HepG2 (cell line): Measurements from ENCODE around the gene DIAPH3. TPM values are rescaled to one million over a fixed set of nuclear protein-coding genes. Genes with fewer than 3 reads are reported as not detected.

ENCODE experiments used
- ATAC-seq: fragments of 200-7000 bp; cut with Tn5 transposase; 3 replicates; pipeline ENCODE4 v1.9.1; 2020; ENCODE audit warnings: mild to moderate bottlenecking, moderate library complexity
- BruUV-seq: library from RNA; stranded (reverse); fragments of 400-500 nt; replicated peaks from 2 replicates; lab custom pipeline; 2021; lab: Mats Ljungman, UMichigan
- CTCF ChIA-PET: fragments of 300-600 bp; formaldehyde crosslinking; extraction: SDS; loops from one replicate; lab custom pipeline; 2021; ENCODE audit warnings: low total read pairs, inconsistent platforms, low intra/inter-chr PET ratio; lab: Yijun Ruan, JAX
- POLR2A ChIA-PET: fragments of 350-600 bp; sonication (Branson Sonifier 250); formaldehyde crosslinking; loops from one replicate; lab custom pipeline; 2020; ENCODE audit warnings: antibody characterized with exemption, inconsistent platforms; lab: Yijun Ruan, JAX
- DNase-seq: peaks from one replicate; pipeline ENCODE4 v3.0.0-alpha.2; 2015; ENCODE audit warnings: low spot score
- FAIRE-seq: peaks from 3 replicates; lab custom pipeline; 2011; peaks lifted over from hg19 to GRCh38; lab: Jason Lieb, UNC
- H2AFZ ChIP-seq: one replicate; pipeline ENCODE4 v1.6.1; 2011; ENCODE audit warnings: low read length, inconsistent platforms
- H3K27ac ChIP-seq: fragments of 300-600 bp; 3 replicates; pipeline ENCODE4 v1.8.0; 2011; ENCODE audit warnings: mixed run types, mild to moderate bottlenecking, mixed read lengths, low read length, inconsistent platforms; ENCODE audit not compliant: insufficient read depth; ENCODE audit errors: extremely low read length
- H3K27me3 ChIP-seq, 2 experiments: fragments of 200-600 bp in 1 of 2; 2 replicates in 1 of 2; 3 replicates in 1 of 2; pipeline versions ENCODE4 v1.6.0 to v1.8.0; 2011; ENCODE audit warnings: low read length in 2 of 2, mild to moderate bottlenecking in 2 of 2, moderate library complexity in 2 of 2, inconsistent platforms in 1 of 2; ENCODE audit not compliant: insufficient read depth in 2 of 2, control insufficient read depth in 1 of 2
- H3K36me3 ChIP-seq, 2 experiments: fragments of 200-600 bp in 1 of 2; replicated peaks in 1 of 2; 2 replicates in 1 of 2; 3 replicates in 1 of 2; pipeline versions ENCODE4 v1.5.1 to v1.8.0; 2011; ENCODE audit warnings: low read length in 2 of 2, inconsistent platforms in 1 of 2; ENCODE audit not compliant: insufficient read depth in 2 of 2, control insufficient read depth in 1 of 2
- H3K4me1 ChIP-seq: 2 replicates; pipeline ENCODE4 v1.5.1; 2012; ENCODE audit warnings: low read length, inconsistent platforms; ENCODE audit not compliant: insufficient read depth
- H3K4me2 ChIP-seq: 2 replicates; pipeline ENCODE4 v1.6.0; 2011; ENCODE audit warnings: low read depth, low read length, inconsistent platforms
- H3K4me3 ChIP-seq, 3 experiments: fragments of 200-600 bp in 1 of 3; sonication (generic), shearing (Covaris generic) in 1 of 3; replicated peaks in 1 of 3; 2 replicates each; pipeline ENCODE4 v1.5.1; 2011 to 2016; ENCODE audit warnings: low read length in 3 of 3, inconsistent platforms in 2 of 3, low read depth in 2 of 3, mild to moderate bottlenecking in 2 of 3, control low read depth in 1 of 3, mixed read lengths in 1 of 3; ENCODE audit not compliant: insufficient read depth in 1 of 3
- H3K79me2 ChIP-seq: one replicate; pipeline ENCODE4 v1.6.1; 2011; ENCODE audit warnings: low read length, inconsistent platforms; ENCODE audit not compliant: insufficient read depth
- H3K9ac ChIP-seq: 2 replicates; pipeline ENCODE4 v1.6.0; 2011; ENCODE audit warnings: mild to moderate bottlenecking, low read depth, low read length, inconsistent platforms; ENCODE audit not compliant: insufficient read depth
- H3K9me3 ChIP-seq: 2 replicates; pipeline ENCODE4 v1.5.1; 2012; ENCODE audit warnings: mild to moderate bottlenecking, low read length
- H4K20me1 ChIP-seq: 2 replicates; pipeline ENCODE4 v1.6.0; 2011; ENCODE audit warnings: inconsistent platforms, mild to moderate bottlenecking, low read length, moderate library complexity; ENCODE audit not compliant: insufficient read depth
- HNRNPK ChIP-seq: fragments of 200-400 bp; formaldehyde crosslinking; IDR thresholded peaks from 2 replicates; pipeline ENCODE4 v1.6.1; 2018; ENCODE audit warnings: low read length, low read depth, moderate library complexity, mild to moderate bottlenecking; ENCODE audit not compliant: poor library complexity, severe bottlenecking
- KDM5B ChIP-seq: sonication (generic); formaldehyde crosslinking; IDR thresholded peaks from 2 replicates; pipeline ENCODE4 v1.4.0; 2020; ENCODE audit warnings: missing genetic modification reagents, mild to moderate bottlenecking, borderline replicate concordance
- WIZ ChIP-seq: sonication (generic); formaldehyde crosslinking; IDR thresholded peaks from 2 replicates; pipeline ENCODE4 v1.5.1; 2020; ENCODE audit warnings: mild to moderate bottlenecking, missing genetic modification reagents
- ZNF331 ChIP-seq: sonication (generic); formaldehyde crosslinking; IDR thresholded peaks from 2 replicates; pipeline ENCODE4 v1.4.0; 2020; ENCODE audit warnings: missing genetic modification reagents
- ZNF672 ChIP-seq: sonication (generic); formaldehyde crosslinking; IDR thresholded peaks from 2 replicates; pipeline ENCODE4 v1.8.1; 2022; ENCODE audit warnings: missing genetic modification reagents
- ZNF768 ChIP-seq: sonication (generic); formaldehyde crosslinking; IDR thresholded peaks from 2 replicates; pipeline ENCODE4 v1.4.0; 2020; ENCODE audit warnings: missing genetic modification reagents
- WGBS: methylation state at CpG from one replicate; pipeline ENCODE4 v1.1.6; 2017; ENCODE audit warnings: low lambda C conversion rate; 5-methylcytosine and 5-hydroxymethylcytosine counted together
- in situ Hi-C: cut with HindIII; loops from 2 replicates; pipeline ENCODE4 v1.10.0; 2017; ENCODE audit warnings: low pct_unique_long_range_greater_than_20kb; ENCODE audit not compliant: extremely low pct_ligation_motif_present
- intact Hi-C: fragments of 100-400 bp; cut with micrococcal nuclease; formaldehyde crosslinking; loops from one replicate; pipeline ENCODE4 v1.10.0; 2022; ENCODE audit not compliant: unreplicated experiment
- polyA plus RNA-seq, 8 experiments: library from polyadenylated mRNA; depleted of rRNA in 3 of 8; stranded (reverse) in 7 of 8; unstranded in 1 of 8; fragments of >200 nt; fragmentation: Illumina TruSeq in 4 of 8; extraction: Trizol in 4 of 8; gene quantifications; 2 replicates each; pipeline versions ENCODE4 v1.2.1 to v1.2.3, GENCODE V29; 2011 to 2016; ENCODE audit warnings: low read depth in 4 of 8, missing spikeins in 1 of 8, mixed read lengths in 1 of 8; ENCODE audit not compliant: insufficient read depth in 1 of 8
- total RNA-seq, 5 experiments: library from RNA; depleted of rRNA; stranded (reverse); fragments of >200 nt; fragmentation: Illumina TruSeq; extraction: Trizol; gene quantifications; 2 replicates each; pipeline ENCODE4 v1.2.3, GENCODE V29; 2016; ENCODE audit warnings: low read depth in 1 of 5
- TF ChIP-seq, protein P1 (sequence below): sonication (generic); formaldehyde crosslinking; IDR thresholded peaks from 2 replicates; pipeline ENCODE4 v1.4.0; 2020; ENCODE audit warnings: mild to moderate bottlenecking, low read depth, missing genetic modification reagents
- TF ChIP-seq, protein P2 (sequence below), 2 experiments: fragments of 450-650 bp in 1 of 2; sonication (generic) in 1 of 2; formaldehyde crosslinking; IDR thresholded peaks; 2 replicates each; pipeline versions ENCODE4 v1.5.0 to v1.8.0; 2020 to 2022; ENCODE audit warnings: mild to moderate bottlenecking in 1 of 2, missing genetic modification reagents in 1 of 2

The DIAPH3 gene
- total and polyA plus RNA-seq, 2 of the 13 experiments (the other 11 are each of a cell fraction or from before 2014, with no cell fraction given), result 4.0 to 9.3 TPM

DNA sequence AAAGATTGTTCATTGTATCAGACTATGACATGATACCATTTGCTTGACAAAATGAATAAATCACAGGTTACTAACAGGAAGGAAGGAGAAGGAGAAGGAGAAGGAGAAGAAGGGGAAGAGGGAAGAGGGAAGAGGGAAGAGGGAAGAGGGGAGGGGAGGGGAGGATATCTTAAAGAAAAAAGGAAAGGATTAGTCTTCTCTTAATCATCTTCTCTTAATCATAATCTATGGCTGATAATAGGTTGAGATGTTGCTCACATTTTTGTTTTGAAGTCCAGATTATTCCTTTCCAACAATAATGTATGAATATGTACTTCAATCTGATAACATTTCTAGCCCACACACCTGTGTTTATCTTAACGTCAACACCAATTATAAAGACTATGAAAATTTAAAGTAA lies 25.1 kb downstream of the DIAPH3 start:
- BruUV-seq, result no TSS peak
- ChIA-PET CTCF (no interaction called here), POLR2A (no interaction called here)
- in situ Hi-C loops, result no loop called here
- no peaks in the 10 kb centered on the region for H4K20me1 ChIP-seq
- FAIRE-seq (no peak), ATAC-seq (no peak), DNase-seq (no peak)
- H3K4me3 ChIP-seq, result no peak overlapping the region
- TF ChIP-seq, protein P1, sequence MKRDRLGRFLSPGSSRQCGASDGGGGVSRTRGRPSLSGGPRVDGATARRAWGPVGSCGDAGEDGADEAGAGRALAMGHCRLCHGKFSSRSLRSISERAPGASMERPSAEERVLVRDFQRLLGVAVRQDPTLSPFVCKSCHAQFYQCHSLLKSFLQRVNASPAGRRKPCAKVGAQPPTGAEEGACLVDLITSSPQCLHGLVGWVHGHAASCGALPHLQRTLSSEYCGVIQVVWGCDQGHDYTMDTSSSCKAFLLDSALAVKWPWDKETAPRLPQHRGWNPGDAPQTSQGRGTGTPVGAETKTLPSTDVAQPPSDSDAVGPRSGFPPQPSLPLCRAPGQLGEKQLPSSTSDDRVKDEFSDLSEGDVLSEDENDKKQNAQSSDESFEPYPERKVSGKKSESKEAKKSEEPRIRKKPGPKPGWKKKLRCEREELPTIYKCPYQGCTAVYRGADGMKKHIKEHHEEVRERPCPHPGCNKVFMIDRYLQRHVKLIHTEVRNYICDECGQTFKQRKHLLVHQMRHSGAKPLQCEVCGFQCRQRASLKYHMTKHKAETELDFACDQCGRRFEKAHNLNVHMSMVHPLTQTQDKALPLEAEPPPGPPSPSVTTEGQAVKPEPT, result no peak
- peak; percentile 87 for TF ChIP-seq HNRNPK
- no peak for TF ChIP-seq ZNF672
- WGBS, result 94% methylated on average over 1 of the region's 1 CpG
- H3K79me2 ChIP-seq, result peaks cover 12% of the 10 kb centered on the region
- no peak overlapping the region for H3K4me2 ChIP-seq
- H3K9me3 ChIP-seq, result no peaks in the 10 kb centered on the region
- no peak overlapping the region for H2AFZ ChIP-seq
- H3K27me3 ChIP-seq, result no peaks in the 10 kb centered on the region
- 0 out of 5 replicates have a peak, but pooled peaks cover 0 to 1% of the 10 kb centered on the region in 2 experiments for H3K36me3 ChIP-seq
- H3K9ac ChIP-seq, result no peak overlapping the region
- intact Hi-C loops, result no loop called here
- H3K4me1 ChIP-seq, result no peaks in the 10 kb centered on the region
- H3K27ac ChIP-seq, result no peak overlapping the region

DNA sequence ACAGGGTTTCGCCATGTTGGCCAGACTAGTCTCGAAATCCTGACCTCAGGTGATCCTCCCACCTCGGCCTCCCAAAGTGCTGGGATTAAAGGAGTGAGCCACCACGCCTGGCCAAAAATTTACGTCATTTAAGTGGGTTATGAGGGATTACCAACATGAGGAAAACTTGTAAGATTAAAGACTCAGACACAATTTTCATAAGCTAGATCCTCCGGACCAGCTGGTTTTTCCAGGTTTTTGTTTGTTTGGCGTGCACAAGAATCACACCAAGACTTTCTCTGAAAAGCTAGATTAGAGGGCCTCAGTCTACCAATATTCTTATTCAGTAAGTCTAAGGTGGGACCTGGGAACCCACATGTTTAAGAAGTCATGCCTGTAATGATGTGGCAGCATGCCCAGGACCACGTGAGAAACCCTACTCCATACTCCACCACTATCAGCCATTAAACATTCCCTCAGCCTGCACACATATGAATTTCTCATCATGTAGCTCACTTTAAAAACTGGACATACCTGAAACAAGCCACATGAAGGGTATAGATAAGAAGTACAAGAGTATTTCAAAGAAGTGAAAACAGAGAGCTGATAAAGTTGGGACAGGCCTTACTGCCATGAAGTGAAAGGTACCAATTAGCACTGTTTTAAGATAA lies 25.7 kb downstream of the DIAPH3 start:
- peaks cover 12% of the 10 kb centered on the region for H3K79me2 ChIP-seq
- no peaks in the 10 kb centered on the region for H4K20me1 ChIP-seq
- TF ChIP-seq, protein P2, sequence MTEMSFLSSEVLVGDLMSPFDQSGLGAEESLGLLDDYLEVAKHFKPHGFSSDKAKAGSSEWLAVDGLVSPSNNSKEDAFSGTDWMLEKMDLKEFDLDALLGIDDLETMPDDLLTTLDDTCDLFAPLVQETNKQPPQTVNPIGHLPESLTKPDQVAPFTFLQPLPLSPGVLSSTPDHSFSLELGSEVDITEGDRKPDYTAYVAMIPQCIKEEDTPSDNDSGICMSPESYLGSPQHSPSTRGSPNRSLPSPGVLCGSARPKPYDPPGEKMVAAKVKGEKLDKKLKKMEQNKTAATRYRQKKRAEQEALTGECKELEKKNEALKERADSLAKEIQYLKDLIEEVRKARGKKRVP (CRISPR knock-in tag; IDR thresholded peaks at IDR 0.05), result no peak
- TF ChIP-seq WIZ, result no peak
- TF ChIP-seq KDM5B (CRISPR knock-in tag), result no peak
- TF ChIP-seq ZNF331 (CRISPR knock-in tag), result no peak
- TF ChIP-seq ZNF768, result no peak
- 0 out of 5 replicates have a peak, but pooled peaks cover 0 to 1% of the 10 kb centered on the region in 2 experiments for H3K36me3 ChIP-seq
- H3K9me3 ChIP-seq, result no peaks in the 10 kb centered on the region
- CTCF ChIA-PET, result no interaction called here
- no peak for ATAC-seq
- H3K27me3 ChIP-seq, result no peaks in the 10 kb centered on the region
- H3K4me3 ChIP-seq, result no peak overlapping the region
- POLR2A ChIA-PET, result no interaction called here
- DNase-seq, result no peak
- no peak for FAIRE-seq
- no TSS peak for BruUV-seq
- no peak overlapping the region for H2AFZ ChIP-seq
- H3K4me1 ChIP-seq, result no peaks in the 10 kb centered on the region
- H3K27ac ChIP-seq, result no peak overlapping the region
- intact Hi-C loops, result no loop called here
- WGBS, result 97% methylated on average over 8 of the region's 8 CpGs
- no peak overlapping the region for H3K4me2 ChIP-seq
- no peak overlapping the region for H3K9ac ChIP-seq
- in situ Hi-C loops, result no loop called here
